A549 (cell line): ENCODE data around the gene GGNBP2. TPM values are rescaled to one million over a fixed set of nuclear protein-coding genes. Genes with fewer than 3 reads are reported as not detected.

ENCODE experiments used
- ATAC-seq, 2 experiments: fragments of 200-7000 bp in 1 of 2; fragments of >200 bp in 1 of 2; cut with Nextera tagmentation in 1 of 2; cut with Tn5 transposase in 1 of 2; 3 replicates each; pipeline versions ENCODE4 v1.8.0 to v1.9.1; 2018 to 2020; ENCODE audit warnings: mild to moderate bottlenecking in 1 of 2, moderate library complexity in 1 of 2
- CTCF ChIA-PET: fragments of 300-600 bp; sonication (Branson Sonifier 250); formaldehyde crosslinking; extraction: SDS; loops from one replicate; lab custom pipeline; 2021; ENCODE audit warnings: antibody characterized with exemption, inconsistent platforms; lab: Yijun Ruan, JAX
- POLR2A ChIA-PET: fragments of 350-600 bp; formaldehyde crosslinking; extraction: SDS; loops from one replicate; lab custom pipeline; 2021; ENCODE audit warnings: antibody characterized with exemption, inconsistent platforms; lab: Yijun Ruan, JAX
- DNase-seq, 2 experiments: peaks; one replicate each; pipeline versions ENCODE4 v3.0.0 to v3.0.0-alpha.2; 2011 to 2016; ENCODE audit warnings: low read depth in 1 of 2, low spot score in 1 of 2
- FAIRE-seq: peaks from 2 replicates; lab custom pipeline; 2011; peaks lifted over from hg19 to GRCh38; lab: Jason Lieb, UNC
- H3K27ac ChIP-seq, 2 experiments: fragments of >200 bp; sonication (Bioruptor Twin); formaldehyde crosslinking; 3 replicates each; pipeline ENCODE4 v1.5.1; 2016 to 2017
- H3K4me1 ChIP-seq: fragments of >200 bp; sonication (Bioruptor Twin); formaldehyde crosslinking; 3 replicates; pipeline ENCODE4 v1.6.1; 2016
- H3K4me2 ChIP-seq: fragments of >200 bp; sonication (Bioruptor Twin); formaldehyde crosslinking; 3 replicates; pipeline ENCODE4 v1.6.1; 2016
- H3K4me3 ChIP-seq: fragments of >200 bp; sonication (Bioruptor Twin); formaldehyde crosslinking; 3 replicates; pipeline ENCODE4 v1.5.1; 2016
- H3K9me3 ChIP-seq: fragments of >200 bp; sonication (Bioruptor Twin); formaldehyde crosslinking; 3 replicates; pipeline ENCODE4 v1.6.1; 2016
- BCL3 ChIP-seq: fragments of >200 bp; sonication (Bioruptor Twin); formaldehyde crosslinking; IDR thresholded peaks from 3 replicates; pipeline ENCODE4 v1.6.1; 2016
- BHLHE40 ChIP-seq: IDR thresholded peaks from 2 replicates; pipeline ENCODE4 v1.6.1; 2012; ENCODE audit warnings: low read depth, low read length, inconsistent platforms
- CBX8 ChIP-seq: fragments of 200-600 bp; sonication (generic); IDR thresholded peaks from 2 replicates; pipeline ENCODE4 v1.6.1; 2016
- CHD2 ChIP-seq: fragments of 150-350 bp; IDR thresholded peaks from 2 replicates; pipeline ENCODE4 v1.6.1; 2014; ENCODE audit warnings: low read length; ENCODE audit not compliant: partially characterized antibody
- E2F6 ChIP-seq: IDR thresholded peaks from 2 replicates; pipeline ENCODE4 v1.6.1; 2012; ENCODE audit warnings: low read depth, borderline replicate concordance
- ESRRA ChIP-seq: fragments of 150-350 bp; IDR thresholded peaks from 2 replicates; pipeline ENCODE4 v1.6.1; 2014; ENCODE audit warnings: mild to moderate bottlenecking, low read length, borderline replicate concordance
- FOSB ChIP-seq: fragments of 250-450 bp; sonication (Bioruptor Pico); IDR thresholded peaks from 2 replicates; pipeline ENCODE4 v1.5.0; 2020; ENCODE audit warnings: mild to moderate bottlenecking, moderate library complexity
- FOSL2 ChIP-seq, 2 experiments: fragments of 450-650 bp in 1 of 2; fragments of >200 bp in 1 of 2; sonication (Bioruptor Twin) in 1 of 2; formaldehyde crosslinking; IDR thresholded peaks; 2 replicates each; pipeline versions ENCODE4 v1.5.0 to v1.6.1; 2016 to 2020; ENCODE audit warnings: mild to moderate bottlenecking in 1 of 2, moderate library complexity in 1 of 2
- FOXS1 ChIP-seq: fragments of 250-450 bp; sonication (Bioruptor Pico); IDR thresholded peaks from 2 replicates; pipeline ENCODE4 v1.5.0; 2020; ENCODE audit warnings: mild to moderate bottlenecking, moderate library complexity
- HDAC2 ChIP-seq: fragments of 200-600 bp; sonication (generic); IDR thresholded peaks from 2 replicates; pipeline ENCODE4 v1.6.1; 2016
- HEYL ChIP-seq: fragments of 250-450 bp; sonication (Bioruptor Pico); IDR thresholded peaks from 2 replicates; pipeline ENCODE4 v1.8.0; 2021; ENCODE audit warnings: mild to moderate bottlenecking, moderate library complexity
- HOXA7 ChIP-seq: fragments of 250-450 bp; sonication (Bioruptor Pico); IDR thresholded peaks from 2 replicates; pipeline ENCODE4 v1.5.0; 2020; ENCODE audit warnings: mild to moderate bottlenecking, moderate library complexity
- HOXB13 ChIP-seq: fragments of 250-450 bp; sonication (Bioruptor Pico); IDR thresholded peaks from 2 replicates; pipeline ENCODE4 v1.5.0; 2020; ENCODE audit warnings: low read depth, mild to moderate bottlenecking, moderate library complexity
- JUNB ChIP-seq: fragments of >200 bp; sonication (Bioruptor Twin); formaldehyde crosslinking; IDR thresholded peaks from 2 replicates; pipeline ENCODE4 v1.6.1; 2016
- KDM1A ChIP-seq: fragments of 200-600 bp; sonication (generic); IDR thresholded peaks from 2 replicates; pipeline ENCODE4 v1.6.1; 2016; ENCODE audit warnings: low read depth, mild to moderate bottlenecking
- KDM5A ChIP-seq: fragments of 200-600 bp; sonication (generic); IDR thresholded peaks from 2 replicates; pipeline ENCODE4 v1.6.1; 2016; ENCODE audit warnings: antibody characterized with exemption, mild to moderate bottlenecking
- MAZ ChIP-seq: fragments of 150-350 bp; IDR thresholded peaks from 2 replicates; pipeline ENCODE4 v1.6.1; 2014; ENCODE audit warnings: antibody characterized with exemption, low read depth, low read length, borderline replicate concordance
- NFE2L2 ChIP-seq: fragments of 150-350 bp; conservative IDR thresholded peaks from 2 replicates; pipeline ENCODE4 v1.6.1; 2014; ENCODE audit warnings: low read length
- NPAS2 ChIP-seq: fragments of 250-450 bp; sonication (Bioruptor Pico); IDR thresholded peaks from 2 replicates; pipeline ENCODE4 v1.8.0; 2022; ENCODE audit warnings: mild to moderate bottlenecking, moderate library complexity, borderline replicate concordance
- POLR2A ChIP-seq: IDR thresholded peaks from 2 replicates; pipeline ENCODE4 v1.6.1; 2012; ENCODE audit warnings: mild to moderate bottlenecking, low read length
- POLR2AphosphoS2 ChIP-seq: conservative IDR thresholded peaks from 2 replicates; pipeline ENCODE4 v1.6.1; 2012; ENCODE audit warnings: low read length, improper control_type of control experiment, inconsistent platforms
- RAD21 ChIP-seq, 2 experiments: fragments of >200 bp in 1 of 2; sonication (Bioruptor Twin) in 1 of 2; formaldehyde crosslinking in 1 of 2; IDR thresholded peaks in 1 of 2; conservative IDR thresholded peaks in 1 of 2; 2 replicates in 1 of 2; 3 replicates in 1 of 2; pipeline ENCODE4 v1.6.1; 2012 to 2018; ENCODE audit warnings: inconsistent platforms in 1 of 2
- RARB ChIP-seq: fragments of 250-450 bp; sonication (Bioruptor Pico); IDR thresholded peaks from 2 replicates; pipeline ENCODE4 v1.8.0; 2021; ENCODE audit warnings: mild to moderate bottlenecking, moderate library complexity
- RCOR1 ChIP-seq: fragments of 150-350 bp; IDR thresholded peaks from 2 replicates; pipeline ENCODE4 v1.6.1; 2014; ENCODE audit warnings: antibody characterized with exemption, low read length, low read depth
- SMC3 ChIP-seq: fragments of >200 bp; sonication (Bioruptor Twin); formaldehyde crosslinking; IDR thresholded peaks from 3 replicates; pipeline ENCODE4 v1.6.1; 2018; ENCODE audit warnings: inconsistent platforms
- SREBF2 ChIP-seq: fragments of 450-650 bp; IDR thresholded peaks from 2 replicates; pipeline ENCODE4 v1.6.1; 2014; ENCODE audit warnings: mild to moderate bottlenecking, moderate library complexity
- TP53 ChIP-seq: fragments of 250-450 bp; sonication (Bioruptor Pico); IDR thresholded peaks from 2 replicates; pipeline ENCODE4 v1.5.0; 2021; ENCODE audit warnings: mild to moderate bottlenecking, moderate library complexity
- USF2 ChIP-seq: fragments of 450-650 bp; IDR thresholded peaks from 2 replicates; pipeline ENCODE4 v1.6.1; 2014; ENCODE audit warnings: antibody characterized with exemption
- ZFP36 ChIP-seq: fragments of 450-650 bp; IDR thresholded peaks from 2 replicates; pipeline ENCODE4 v1.6.1; 2014; ENCODE audit warnings: borderline replicate concordance; ENCODE audit not compliant: partially characterized antibody
- ZNF302 ChIP-seq: fragments of 250-450 bp; sonication (Bioruptor Pico); IDR thresholded peaks from 2 replicates; pipeline ENCODE4 v1.9.0; 2021; ENCODE audit warnings: inconsistent platforms, mild to moderate bottlenecking, moderate library complexity
- ZSCAN20 ChIP-seq: fragments of 250-450 bp; sonication (Bioruptor Pico); IDR thresholded peaks from 2 replicates; pipeline ENCODE4 v1.8.0; 2022; ENCODE audit warnings: mild to moderate bottlenecking, moderate library complexity
- WGBS: methylation state at CpG from one replicate; pipeline ENCODE4 v1.1.6; 2017; ENCODE audit errors: missing lambda C conversion rate; 5-methylcytosine and 5-hydroxymethylcytosine counted together
- polyA plus RNA-seq, 4 experiments: library from polyadenylated mRNA; depleted of rRNA in 3 of 4; stranded (reverse); fragments of >200 nt; fragmentation: RNase III in 1 of 4; extraction: RNeasy Plus Mini Kit Qiagen cat#74134 plus additional on column Dnase treatment in 1 of 4; gene quantifications; 2 replicates in 3 of 4; 3 replicates in 1 of 4; pipeline ENCODE4 v1.2.3, GENCODE V29; 2011 to 2017
- TF ChIP-seq, protein P1 (sequence below): fragments of 250-450 bp; sonication (Bioruptor Pico); IDR thresholded peaks from 2 replicates; pipeline ENCODE4 v1.5.0; 2020; ENCODE audit warnings: low read depth, mild to moderate bottlenecking, moderate library complexity
- TF ChIP-seq, protein P2 (sequence below): fragments of 250-450 bp; sonication (Bioruptor Pico); IDR thresholded peaks from 2 replicates; pipeline ENCODE4 v1.5.0; 2021; ENCODE audit warnings: mild to moderate bottlenecking, moderate library complexity, borderline replicate concordance
- TF ChIP-seq, protein P3 (sequence below): fragments of >200 bp; sonication (Bioruptor Twin); formaldehyde crosslinking; IDR thresholded peaks from 2 replicates; pipeline ENCODE4 v1.6.1; 2016
- TF ChIP-seq, protein P4 (sequence below): IDR thresholded peaks from 2 replicates; pipeline ENCODE4 v1.6.1; 2012

Gene GGNBP2
- polyA plus RNA-seq, 2 of the 4 experiments (the other 2 are of a cell fraction), result 83.7 to 144 TPM

- FAIRE-seq, result no peak
- CTCF ChIA-PET, result interaction anchor here (0.5 to 5.5 kb wide), 23 partner anchors 10 to 772 kb away, joined by 3 to 96 read pairs (median 8); partner anchors contain the start of genes DHRS11, MYO19 and PIGW
- peak; percentile 79 for TF ChIP-seq USF2
- no peak for TF ChIP-seq SREBF2
- TF ChIP-seq HDAC2, result no peak
- TF ChIP-seq TP53 (CRISPR knock-in tag), result no peak; the same call in 1 of the 2 replicates
- TF ChIP-seq FOSL2 (IDR thresholded peaks at IDR 0.05), result no peak
- TF ChIP-seq FOSL2 (CRISPR knock-in tag; IDR thresholded peaks at IDR 0.05), result no peak
- TF ChIP-seq MAZ, result 0 out of 2 replicates have a peak, but pooled peaks have one; percentile 12
- TF ChIP-seq, protein P1, sequence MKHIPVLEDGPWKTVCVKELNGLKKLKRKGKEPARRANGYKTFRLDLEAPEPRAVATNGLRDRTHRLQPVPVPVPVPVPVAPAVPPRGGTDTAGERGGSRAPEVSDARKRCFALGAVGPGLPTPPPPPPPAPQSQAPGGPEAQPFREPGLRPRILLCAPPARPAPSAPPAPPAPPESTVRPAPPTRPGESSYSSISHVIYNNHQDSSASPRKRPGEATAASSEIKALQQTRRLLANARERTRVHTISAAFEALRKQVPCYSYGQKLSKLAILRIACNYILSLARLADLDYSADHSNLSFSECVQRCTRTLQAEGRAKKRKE (CRISPR knock-in tag), result no peak
- TF ChIP-seq, protein P2, sequence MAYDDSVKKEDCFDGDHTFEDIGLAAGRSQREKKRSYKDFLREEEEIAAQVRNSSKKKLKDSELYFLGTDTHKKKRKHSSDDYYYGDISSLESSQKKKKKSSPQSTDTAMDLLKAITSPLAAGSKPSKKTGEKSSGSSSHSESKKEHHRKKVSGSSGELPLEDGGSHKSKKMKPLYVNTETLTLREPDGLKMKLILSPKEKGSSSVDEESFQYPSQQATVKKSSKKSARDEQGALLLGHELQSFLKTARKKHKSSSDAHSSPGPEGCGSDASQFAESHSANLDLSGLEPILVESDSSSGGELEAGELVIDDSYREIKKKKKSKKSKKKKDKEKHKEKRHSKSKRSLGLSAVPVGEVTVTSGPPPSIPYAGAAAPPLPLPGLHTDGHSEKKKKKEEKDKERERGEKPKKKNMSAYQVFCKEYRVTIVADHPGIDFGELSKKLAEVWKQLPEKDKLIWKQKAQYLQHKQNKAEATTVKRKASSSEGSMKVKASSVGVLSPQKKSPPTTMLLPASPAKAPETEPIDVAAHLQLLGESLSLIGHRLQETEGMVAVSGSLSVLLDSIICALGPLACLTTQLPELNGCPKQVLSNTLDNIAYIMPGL (CRISPR knock-in tag), result no peak; the same call in 1 of the 2 replicates
- TF ChIP-seq BHLHE40, result no peak
- no peak for TF ChIP-seq FOXS1 (CRISPR knock-in tag)
- no peak for TF ChIP-seq SMC3
- TF ChIP-seq, protein P3, sequence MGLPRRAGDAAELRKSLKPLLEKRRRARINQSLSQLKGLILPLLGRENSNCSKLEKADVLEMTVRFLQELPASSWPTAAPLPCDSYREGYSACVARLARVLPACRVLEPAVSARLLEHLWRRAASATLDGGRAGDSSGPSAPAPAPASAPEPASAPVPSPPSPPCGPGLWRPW, result no peak
- TF ChIP-seq KDM5A, result no peak
- peak; percentile 84; the same call in 1 of the 2 replicates for TF ChIP-seq POLR2AphosphoS2
- no peak for TF ChIP-seq HEYL (CRISPR knock-in tag)
- no peak for TF ChIP-seq RCOR1
- no peak for TF ChIP-seq HOXB13
- 0 out of 2 replicates have a peak, but pooled peaks have one; percentile 48 for TF ChIP-seq RARB (CRISPR knock-in tag)
- peak; percentile 92 for TF ChIP-seq BCL3
- no peak for TF ChIP-seq ZFP36
- TF ChIP-seq, protein P4, sequence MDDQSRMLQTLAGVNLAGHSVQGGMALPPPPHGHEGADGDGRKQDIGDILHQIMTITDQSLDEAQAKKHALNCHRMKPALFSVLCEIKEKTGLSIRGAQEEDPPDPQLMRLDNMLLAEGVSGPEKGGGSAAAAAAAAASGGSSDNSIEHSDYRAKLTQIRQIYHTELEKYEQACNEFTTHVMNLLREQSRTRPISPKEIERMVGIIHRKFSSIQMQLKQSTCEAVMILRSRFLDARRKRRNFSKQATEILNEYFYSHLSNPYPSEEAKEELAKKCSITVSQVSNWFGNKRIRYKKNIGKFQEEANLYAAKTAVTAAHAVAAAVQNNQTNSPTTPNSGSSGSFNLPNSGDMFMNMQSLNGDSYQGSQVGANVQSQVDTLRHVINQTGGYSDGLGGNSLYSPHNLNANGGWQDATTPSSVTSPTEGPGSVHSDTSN, result no peak
- no peak for TF ChIP-seq ESRRA
- TF ChIP-seq POLR2A, result peak; percentile 97
- no peak for TF ChIP-seq ZSCAN20
- TF ChIP-seq FOSB (CRISPR knock-in tag), result no peak
- TF ChIP-seq ZNF302 (CRISPR knock-in tag), result no peak
- no peak for TF ChIP-seq NPAS2 (CRISPR knock-in tag)
- TF ChIP-seq NFE2L2, result no peak
- no peak for TF ChIP-seq HOXA7
- TF ChIP-seq E2F6, result peak; percentile 83
- no peak for TF ChIP-seq JUNB
- no peak for TF ChIP-seq RAD21 (conservative IDR thresholded peaks at IDR 0.05 in 1 of 2, IDR thresholded peaks at IDR 0.05 in 1 of 2)
- no peak for TF ChIP-seq KDM1A
- TF ChIP-seq CHD2, result no peak
- TF ChIP-seq CBX8, result no peak
Measured at GRCh38 chr17:36601303-36602029, 56.7 kb downstream of the GGNBP2 start, which contains the start of gene MRM1. Gene MRM1 (plus strand): TSS chr17:36601583. CDS start chr17:36601811, 228 bp downstream.

More at GRCh38 chr17:36601303-36602029, 56.7 kb downstream of the GGNBP2 start, which contains the start of gene MRM1:
- Histone ChIP-seq H3K4me1 (peaks cover 24% of the 10 kb centered on the region), H3K27ac (peak within 1 kb of the TSS; percentile 87 to 94), H3K4me3 (peak within 1 kb of the TSS; percentile 66), H3K9me3 (no peaks in the 10 kb centered on the region), H3K4me2 (peak within 1 kb of the TSS; percentile 95)
- POLR2A ChIA-PET, result interaction anchor here (0.5 to 3.1 kb wide), 13 partner anchors 9 to 760 kb away, joined by 3 to 35 read pairs (median 3); partner anchors contain the start of genes AATF, DHRS11, GGNBP2 and MYO19
- DNase-seq, result peak; percentile 89 to 96
- peak; percentile 81 to 92 for ATAC-seq
- WGBS, result under 1% methylated on average over 38 of the region's 60 CpGs
